IMR-90 (cell line): ENCODE measurements around the gene HAVCR1. TPM values are rescaled to one million over a fixed set of nuclear protein-coding genes. Genes with fewer than 3 reads are reported as not detected.

Experiments
- ATAC-seq: fragments of 200-7000 bp; cut with Tn5 transposase; 2 replicates; pipeline ENCODE4 v1.9.1; 2020; ENCODE audit warnings: low read depth, mild to moderate bottlenecking, moderate library complexity
- BruUV-seq: library from RNA; stranded (reverse); fragments of 400-500 nt; replicated peaks from 2 replicates; lab custom pipeline; 2021; lab: Mats Ljungman, UMichigan
- CTCF ChIA-PET: fragments of 300-600 bp; formaldehyde crosslinking; extraction: SDS; loops from one replicate; lab custom pipeline; 2021; ENCODE audit warnings: antibody characterized with exemption; lab: Yijun Ruan, JAX
- POLR2A ChIA-PET: fragments of 300-600 bp; sonication (Branson Sonifier 250); formaldehyde crosslinking; loops from one replicate; lab custom pipeline; 2022; ENCODE audit warnings: antibody characterized with exemption; ENCODE audit not compliant: unreplicated experiment; lab: Charles Lee
- DNase-seq: peaks from one replicate; pipeline ENCODE4 v3.0.0; 2013
- H2AFZ ChIP-seq: replicated peaks from 2 replicates; pipeline ENCODE3; 2013; ENCODE audit warnings: low read length, mild to moderate bottlenecking; ENCODE audit not compliant: poor library complexity
- H2AK5ac ChIP-seq: 2 replicates; pipeline ENCODE4 v1.6.1; 2013; ENCODE audit warnings: low read depth, low read length, inconsistent platforms
- H2AK9ac ChIP-seq: replicated peaks from 2 replicates; pipeline ENCODE3; 2013; ENCODE audit warnings: mild to moderate bottlenecking, low read depth, low read length, moderate library complexity; ENCODE audit not compliant: poor library complexity
- H2BK120ac ChIP-seq: 2 replicates; pipeline ENCODE4 v1.6.1; 2013; ENCODE audit warnings: low read depth, low read length, inconsistent platforms
- H2BK15ac ChIP-seq: 3 replicates; pipeline ENCODE4 v1.6.1; 2013; ENCODE audit warnings: low read depth, low read length, inconsistent platforms
- H2BK20ac ChIP-seq: 2 replicates; pipeline ENCODE4 v1.6.1; 2013; ENCODE audit warnings: low read depth, mild to moderate bottlenecking, inconsistent platforms, low read length, moderate library complexity
- H2BK5ac ChIP-seq: 2 replicates; pipeline ENCODE4 v1.6.1; 2013; ENCODE audit warnings: mild to moderate bottlenecking, low read depth, low read length, inconsistent platforms; ENCODE audit not compliant: poor library complexity, severe bottlenecking
- H3K14ac ChIP-seq: replicated peaks from 2 replicates; pipeline ENCODE4 v1.6.1; 2013; ENCODE audit warnings: low read depth, low read length, inconsistent platforms
- H3K18ac ChIP-seq: 2 replicates; pipeline ENCODE4 v1.6.1; 2013; ENCODE audit warnings: low read depth, low read length, control low read depth
- H3K23ac ChIP-seq: 2 replicates; pipeline ENCODE4 v1.6.1; 2013; ENCODE audit warnings: low read depth, low read length, inconsistent platforms
- H3K27ac ChIP-seq: 2 replicates; pipeline ENCODE4 v1.5.1; 2013; ENCODE audit warnings: mild to moderate bottlenecking, control low read depth, low read length; ENCODE audit not compliant: insufficient read depth
- H3K27me3 ChIP-seq: 2 replicates; pipeline ENCODE4 v1.6.1; 2013; ENCODE audit warnings: low read length; ENCODE audit not compliant: control insufficient read depth, insufficient read depth
- H3K36me3 ChIP-seq: 2 replicates; pipeline ENCODE4 v1.6.1; 2013; ENCODE audit warnings: low read length, mixed read lengths; ENCODE audit not compliant: control insufficient read depth, insufficient read depth
- H3K4ac ChIP-seq: 2 replicates; pipeline ENCODE4 v1.6.1; 2013; ENCODE audit warnings: low read depth, low read length, inconsistent platforms
- H3K4me1 ChIP-seq: 2 replicates; pipeline ENCODE4 v1.6.1; 2013; ENCODE audit warnings: low read length, mixed read lengths; ENCODE audit not compliant: control insufficient read depth, insufficient read depth
- H3K4me2 ChIP-seq: 2 replicates; pipeline ENCODE4 v1.6.1; 2013; ENCODE audit warnings: low read depth, mild to moderate bottlenecking, control low read depth, low read length, moderate library complexity
- H3K4me3 ChIP-seq: 2 replicates; pipeline ENCODE4 v1.5.1; 2013; ENCODE audit warnings: low read depth, mild to moderate bottlenecking, control low read depth, low read length, moderate library complexity; ENCODE audit not compliant: insufficient read depth
- H3K56ac ChIP-seq: 2 replicates; pipeline ENCODE4 v1.6.1; 2013; ENCODE audit warnings: low read length, inconsistent platforms; ENCODE audit not compliant: insufficient read depth; ENCODE audit errors: extremely low read depth
- H3K79me1 ChIP-seq, 2 experiments: 2 replicates each; pipeline ENCODE4 v1.6.1; 2013; ENCODE audit warnings: low read length in 2 of 2, inconsistent platforms in 1 of 2, low read depth in 1 of 2
- H3K9ac ChIP-seq: 2 replicates; pipeline ENCODE4 v1.6.1; 2013; ENCODE audit warnings: low read depth, low read length, control low read depth
- H3K9me1 ChIP-seq: 2 replicates; pipeline ENCODE4 v1.6.1; 2013; ENCODE audit warnings: low read length, inconsistent platforms; ENCODE audit not compliant: insufficient read depth
- H3K9me3 ChIP-seq: 2 replicates; pipeline ENCODE4 v1.6.1; 2013; ENCODE audit warnings: low read length; ENCODE audit not compliant: control insufficient read depth, insufficient read depth
- H4K20me1 ChIP-seq: 2 replicates; pipeline ENCODE4 v1.6.1; 2013; ENCODE audit warnings: low read length, inconsistent platforms; ENCODE audit not compliant: insufficient read depth
- H4K5ac ChIP-seq: 2 replicates; pipeline ENCODE4 v1.6.1; 2013; ENCODE audit warnings: mild to moderate bottlenecking, low read depth, low read length, control low read depth
- H4K8ac ChIP-seq, 2 experiments: 2 replicates each; pipeline ENCODE4 v1.6.1; 2013; ENCODE audit warnings: low read depth in 2 of 2, low read length in 2 of 2, control low read depth in 1 of 2, inconsistent platforms in 1 of 2
- H4K91ac ChIP-seq: 2 replicates; pipeline ENCODE4 v1.6.1; 2013; ENCODE audit warnings: low read depth, low read length, inconsistent platforms; ENCODE audit not compliant: insufficient read depth
- BHLHE40 ChIP-seq: fragments of 150-350 bp; IDR thresholded peaks from 2 replicates; pipeline ENCODE4 v1.6.1; 2016; ENCODE audit warnings: mild to moderate bottlenecking, low read depth, low read length
- CEBPB ChIP-seq: IDR thresholded peaks from 2 replicates; pipeline ENCODE4 v1.6.1; 2012; ENCODE audit warnings: low read depth, low read length, improper control_type of control experiment
- CHD1 ChIP-seq: IDR thresholded peaks from 2 replicates; pipeline ENCODE4 v1.6.1; 2012; ENCODE audit warnings: low read depth, low read length, improper control_type of control experiment
- FOS ChIP-seq: fragments of 150-350 bp; IDR thresholded peaks from 2 replicates; pipeline ENCODE4 v1.6.1; 2016; ENCODE audit warnings: low read depth, low read length
- MAFK ChIP-seq: IDR thresholded peaks from 2 replicates; pipeline ENCODE4 v1.6.1; 2012; ENCODE audit warnings: low read depth, low read length, improper control_type of control experiment
- MAZ ChIP-seq: IDR thresholded peaks from 2 replicates; pipeline ENCODE4 v1.6.1; 2012; ENCODE audit warnings: low read depth, mild to moderate bottlenecking, low read length, improper control_type of control experiment, moderate library complexity, borderline replicate concordance
- MXI1 ChIP-seq: IDR thresholded peaks from 2 replicates; pipeline ENCODE4 v1.6.1; 2012; ENCODE audit warnings: low read depth, mild to moderate bottlenecking, low read length, moderate library complexity, borderline replicate concordance
- NFE2L2 ChIP-seq: fragments of 150-350 bp; IDR thresholded peaks from 2 replicates; pipeline ENCODE4 v1.6.1; 2016; ENCODE audit warnings: low read depth, mild to moderate bottlenecking, low read length
- POLR2A ChIP-seq: IDR thresholded peaks from 2 replicates; pipeline ENCODE4 v1.6.1; 2012; ENCODE audit warnings: mild to moderate bottlenecking, low read depth, low read length
- RAD21 ChIP-seq: IDR thresholded peaks from 2 replicates; pipeline ENCODE4 v1.6.1; 2012; ENCODE audit warnings: low read length, improper control_type of control experiment
- RCOR1 ChIP-seq: IDR thresholded peaks from 2 replicates; pipeline ENCODE4 v1.6.1; 2012; ENCODE audit warnings: mild to moderate bottlenecking, low read length, improper control_type of control experiment; ENCODE audit not compliant: insufficient replicate concordance
- RFX5 ChIP-seq: IDR thresholded peaks from 2 replicates; pipeline ENCODE4 v1.8.0; 2012; ENCODE audit warnings: low read depth, mild to moderate bottlenecking, low read length, moderate library complexity
- SMC3 ChIP-seq: fragments of 150-350 bp; IDR thresholded peaks from 2 replicates; pipeline ENCODE4 v1.6.1; 2016; ENCODE audit warnings: low read depth, mild to moderate bottlenecking, antibody characterized with exemption, low read length, moderate library complexity
- WGBS, 2 experiments: methylation state at CpG; one replicate each; pipeline versions ENCODE4 v1.1.5 to v1.1.7; 2013; ENCODE audit warnings: missing lambda C conversion rate in 2 of 2; ENCODE audit not compliant: insufficient read length in 1 of 2; ENCODE audit errors: extremely low coverage in 2 of 2; 5-methylcytosine and 5-hydroxymethylcytosine counted together
- dilution Hi-C: fragments of 300-500 bp; cut with HindIII; formaldehyde crosslinking; loops from one replicate; pipeline ENCODE4 v1.14.3; 2018; ENCODE audit warnings: low sequenced_read_pairs; ENCODE audit not compliant: unreplicated experiment
- in situ Hi-C: fragments of 300-500 bp; cut with MboI; formaldehyde crosslinking; loops from 3 replicates; pipeline ENCODE4 v1.14.3; 2019; ENCODE audit warnings: low sequenced_read_pairs, inconsistent platforms, mixed read lengths
- intact Hi-C: fragments of 100-400 bp; cut with micrococcal nuclease; formaldehyde crosslinking; loops from 2 replicates; pipeline ENCODE4 v1.10.0; 2022
- polyA plus RNA-seq, 3 experiments: library from polyadenylated mRNA; depleted of rRNA; stranded (reverse); fragments of >200 nt; gene quantifications; 2 replicates each; pipeline ENCODE4 v1.2.3, GENCODE V29; 2012; ENCODE audit warnings: low replicate concordance in 1 of 3
- total RNA-seq: library from RNA; depleted of rRNA; stranded (reverse); fragments of >200 nt; gene quantifications from 2 replicates; pipeline ENCODE4 v1.2.3, GENCODE V29; 2012
- TF ChIP-seq, protein P1 (sequence below): fragments of 150-350 bp; IDR thresholded peaks from 2 replicates; pipeline ENCODE4 v1.6.1; 2016; ENCODE audit warnings: low read depth, mild to moderate bottlenecking, low read length, moderate library complexity, borderline replicate concordance
- TF ChIP-seq, protein P2 (sequence below): fragments of 150-350 bp; IDR thresholded peaks from 2 replicates; pipeline ENCODE4 v1.6.1; 2017; ENCODE audit warnings: mild to moderate bottlenecking, antibody characterized with exemption, low read length, low read depth
- TF ChIP-seq, protein P3 (sequence below): conservative IDR thresholded peaks from 2 replicates; pipeline ENCODE4 v1.5.1; 2012; ENCODE audit warnings: mild to moderate bottlenecking, low read depth, low read length, improper control_type of control experiment

Gene HAVCR1
- total and polyA plus RNA-seq, 2 of the 4 experiments (the other 2 are of a cell fraction) = not detected

DNA sequence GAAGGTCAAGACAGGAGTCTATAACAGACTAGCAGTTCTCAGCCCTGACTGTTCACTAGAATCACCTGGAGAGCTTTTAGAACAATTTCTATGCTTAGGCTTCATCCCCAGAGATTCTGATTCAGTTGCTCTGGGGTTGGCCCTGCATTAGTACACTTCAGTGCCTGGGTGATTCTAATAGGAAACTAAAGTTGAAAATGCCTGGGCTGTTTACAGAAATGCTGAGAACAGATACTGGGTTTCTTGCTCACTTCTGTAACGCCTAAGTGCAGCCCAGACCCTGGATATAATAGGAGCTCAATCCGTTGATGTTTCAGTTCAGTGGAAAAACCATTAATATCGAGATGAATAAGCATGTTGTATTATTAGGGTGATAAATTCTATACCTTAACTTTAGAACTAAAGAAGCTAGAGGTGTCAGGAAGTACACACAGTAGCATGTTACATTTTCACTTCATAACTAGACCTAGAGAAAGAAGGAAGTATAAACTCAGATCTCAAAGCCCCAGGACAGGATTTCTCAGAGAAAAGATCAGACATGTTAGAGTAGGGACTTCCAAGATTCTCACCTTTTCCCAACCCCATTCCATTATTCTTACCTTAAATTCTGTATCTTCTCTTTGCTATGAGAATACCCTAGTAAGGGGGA is 29.6 kb upstream of the HAVCR1 start:
- no peaks in the 10 kb centered on the region for H3K36me3 ChIP-seq
- no TSS peak for BruUV-seq
- H3K9ac ChIP-seq = no peak overlapping the region
- no peak overlapping the region for H3K23ac ChIP-seq
- no peaks in the 10 kb centered on the region for H3K9me1 ChIP-seq
- H2AFZ ChIP-seq = no peak overlapping the region
- no peak overlapping the region for H3K18ac ChIP-seq
- H2BK15ac ChIP-seq = no peak overlapping the region
- no peaks in the 10 kb centered on the region for H3K4me1 ChIP-seq
- TF ChIP-seq NFE2L2 (no peak), POLR2A (no peak), CEBPB (no peak), MAZ (no peak), RCOR1 (no peak), MXI1 (no peak), BHLHE40 (no peak), FOS (no peak), SMC3 (no peak), CHD1 (no peak), RAD21 (no peak), MAFK (no peak), RFX5 (no peak)
- TF ChIP-seq, protein P1, sequence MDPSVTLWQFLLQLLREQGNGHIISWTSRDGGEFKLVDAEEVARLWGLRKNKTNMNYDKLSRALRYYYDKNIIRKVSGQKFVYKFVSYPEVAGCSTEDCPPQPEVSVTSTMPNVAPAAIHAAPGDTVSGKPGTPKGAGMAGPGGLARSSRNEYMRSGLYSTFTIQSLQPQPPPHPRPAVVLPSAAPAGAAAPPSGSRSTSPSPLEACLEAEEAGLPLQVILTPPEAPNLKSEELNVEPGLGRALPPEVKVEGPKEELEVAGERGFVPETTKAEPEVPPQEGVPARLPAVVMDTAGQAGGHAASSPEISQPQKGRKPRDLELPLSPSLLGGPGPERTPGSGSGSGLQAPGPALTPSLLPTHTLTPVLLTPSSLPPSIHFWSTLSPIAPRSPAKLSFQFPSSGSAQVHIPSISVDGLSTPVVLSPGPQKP = no peak
- TF ChIP-seq, protein P2, sequence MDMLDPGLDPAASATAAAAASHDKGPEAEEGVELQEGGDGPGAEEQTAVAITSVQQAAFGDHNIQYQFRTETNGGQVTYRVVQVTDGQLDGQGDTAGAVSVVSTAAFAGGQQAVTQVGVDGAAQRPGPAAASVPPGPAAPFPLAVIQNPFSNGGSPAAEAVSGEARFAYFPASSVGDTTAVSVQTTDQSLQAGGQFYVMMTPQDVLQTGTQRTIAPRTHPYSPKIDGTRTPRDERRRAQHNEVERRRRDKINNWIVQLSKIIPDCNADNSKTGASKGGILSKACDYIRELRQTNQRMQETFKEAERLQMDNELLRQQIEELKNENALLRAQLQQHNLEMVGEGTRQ = no peak
- TF ChIP-seq, protein P3, sequence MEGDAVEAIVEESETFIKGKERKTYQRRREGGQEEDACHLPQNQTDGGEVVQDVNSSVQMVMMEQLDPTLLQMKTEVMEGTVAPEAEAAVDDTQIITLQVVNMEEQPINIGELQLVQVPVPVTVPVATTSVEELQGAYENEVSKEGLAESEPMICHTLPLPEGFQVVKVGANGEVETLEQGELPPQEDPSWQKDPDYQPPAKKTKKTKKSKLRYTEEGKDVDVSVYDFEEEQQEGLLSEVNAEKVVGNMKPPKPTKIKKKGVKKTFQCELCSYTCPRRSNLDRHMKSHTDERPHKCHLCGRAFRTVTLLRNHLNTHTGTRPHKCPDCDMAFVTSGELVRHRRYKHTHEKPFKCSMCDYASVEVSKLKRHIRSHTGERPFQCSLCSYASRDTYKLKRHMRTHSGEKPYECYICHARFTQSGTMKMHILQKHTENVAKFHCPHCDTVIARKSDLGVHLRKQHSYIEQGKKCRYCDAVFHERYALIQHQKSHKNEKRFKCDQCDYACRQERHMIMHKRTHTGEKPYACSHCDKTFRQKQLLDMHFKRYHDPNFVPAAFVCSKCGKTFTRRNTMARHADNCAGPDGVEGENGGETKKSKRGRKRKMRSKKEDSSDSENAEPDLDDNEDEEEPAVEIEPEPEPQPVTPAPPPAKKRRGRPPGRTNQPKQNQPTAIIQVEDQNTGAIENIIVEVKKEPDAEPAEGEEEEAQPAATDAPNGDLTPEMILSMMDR = no peak
- no peak overlapping the region for H4K8ac ChIP-seq
- intact Hi-C loops (no loop called here), in situ Hi-C loops (no loop called here), dilution Hi-C loops (no loop called here)
- H4K91ac ChIP-seq = no peak overlapping the region
- H3K4me3 ChIP-seq = no peak overlapping the region
- ATAC-seq = no peak
- no peak overlapping the region for H2BK120ac ChIP-seq
- H3K56ac ChIP-seq = no peak overlapping the region
- H2AK9ac ChIP-seq = no peak overlapping the region
- no peak overlapping the region for H2BK5ac ChIP-seq
- H3K4ac ChIP-seq = no peak overlapping the region
- no peaks in the 10 kb centered on the region for H3K79me1 ChIP-seq
- WGBS, 2 experiments = no CpG with 5 or more reads among the region's 3 CpGs
- CTCF ChIA-PET = no interaction called here
- no peak overlapping the region for H4K5ac ChIP-seq
- H3K4me2 ChIP-seq = no peak overlapping the region
- H3K14ac ChIP-seq = no peak overlapping the region
- H3K9me3 ChIP-seq = no peaks in the 10 kb centered on the region
- POLR2A ChIA-PET = no interaction called here
- no peak for DNase-seq
- no peak overlapping the region for H2BK20ac ChIP-seq
- H4K20me1 ChIP-seq = no peaks in the 10 kb centered on the region
- no peaks in the 10 kb centered on the region for H3K27me3 ChIP-seq
- no peak overlapping the region for H3K27ac ChIP-seq
- H2AK5ac ChIP-seq = no peak overlapping the region
